ENCODE data around the gene DOK7. TPM values are rescaled to one million over a fixed set of nuclear protein-coding genes. Genes with fewer than 3 reads are reported as not detected.

The DOK7 gene
- polyA plus RNA-seq, 1 donor (not counting 4 experiments of a cell fraction or from before 2014, with no cell fraction given): 0.13 TPM

- Histone ChIP-seq H3K27ac (ENCODE audit: control insufficient read depth, insufficient read depth, low read length) (peak overlapping the region; percentile 31), H3K9me3 (ENCODE audit: control insufficient read depth, low read depth, low read length) (no peaks in the 10 kb centered on the region), H3K27me3 (ENCODE audit: control insufficient read depth, extremely low read depth, insufficient read depth, low read length) (peaks cover 35% of the 10 kb centered on the region), H4K20me1 (ENCODE audit: control insufficient read depth, extremely low read depth, insufficient read depth, low read length) (no peaks in the 10 kb centered on the region), H3K9me1 (ENCODE audit: control insufficient read depth, extremely low read depth, insufficient read depth, low read length) (no peaks in the 10 kb centered on the region), H2AFZ (ENCODE audit: control insufficient read depth, low read length) (peak overlapping the region; percentile 66), H3K4me1 (ENCODE audit: control insufficient read depth, extremely low read depth, insufficient read depth, low read length) (peaks cover 20% of the 10 kb centered on the region), H3K9ac (ENCODE audit: control insufficient read depth, extremely low read depth, insufficient read depth, low read length) (peak overlapping the region; percentile 65), H3K79me2 (ENCODE audit: control insufficient read depth, insufficient read depth, low read length) (no peaks in the 10 kb centered on the region), H3K4me2 (ENCODE audit: control insufficient read depth, extremely low read depth, insufficient read depth, low read depth, low read length) (peak overlapping the region; percentile 92), H3K4me3 (ENCODE audit: control insufficient read depth in 2 of 3, extremely low read depth in 1 of 3, insufficient read depth in 2 of 3, low read depth in 1 of 3, low read length in 3 of 3) (peak overlapping the region; percentile 30 to 57 (median 51)), H3K36me3 (ENCODE audit: control insufficient read depth in 2 of 2, extremely low read depth in 1 of 2, insufficient read depth in 2 of 2, low read length in 2 of 2) (no peaks in the 10 kb centered on the region)
- TF ChIP-seq CTCF (optimal IDR thresholded peaks at IDR 0.05 in 1 of 3, IDR thresholded peaks at IDR 0.05 in 1 of 3, conservative IDR thresholded peaks at IDR 0.05 in 1 of 3; ENCODE audit: extremely low read depth in 1 of 3, insufficient read depth in 2 of 3, low read length in 3 of 3) (no peak), EZH2 (IDR thresholded peaks at IDR 0.05; ENCODE audit: low read length) (no peak)
- FAIRE-seq: peak; percentile 78
- DNase-seq (ENCODE audit: low read depth, low spot score): peak; percentile 66
- dilution Hi-C loops (cut with MboI; ENCODE audit: extremely low pct_ligation_motif_present, low sequenced_read_pairs): no loop called here
These were observed 21.2 kb downstream of the DOK7 start for GRCh38 chr4:3484057-3484973.

- peak overlapping the region; percentile 92 for H3K4me2 ChIP-seq (ENCODE audit: control insufficient read depth, extremely low read depth, insufficient read depth, low read depth, low read length)
- H3K36me3 ChIP-seq (ENCODE audit: control insufficient read depth in 2 of 2, extremely low read depth in 1 of 2, insufficient read depth in 2 of 2, low read length in 2 of 2): no peaks in the 10 kb centered on the region
- no peaks in the 10 kb centered on the region for H3K9me1 ChIP-seq (ENCODE audit: control insufficient read depth, extremely low read depth, insufficient read depth, low read length)
- H3K27ac ChIP-seq (ENCODE audit: control insufficient read depth, insufficient read depth, low read length): peak overlapping the region; percentile 31
- no peaks in the 10 kb centered on the region for H3K79me2 ChIP-seq (ENCODE audit: control insufficient read depth, insufficient read depth, low read length)
- peaks cover 20% of the 10 kb centered on the region for H3K4me1 ChIP-seq (ENCODE audit: control insufficient read depth, extremely low read depth, insufficient read depth, low read length)
- H4K20me1 ChIP-seq (ENCODE audit: control insufficient read depth, extremely low read depth, insufficient read depth, low read length): no peaks in the 10 kb centered on the region
- H3K9ac ChIP-seq (ENCODE audit: control insufficient read depth, extremely low read depth, insufficient read depth, low read length): peak overlapping the region; percentile 65
- no peaks in the 10 kb centered on the region for H3K9me3 ChIP-seq (ENCODE audit: control insufficient read depth, low read depth, low read length)
- no peak for FAIRE-seq
- H3K27me3 ChIP-seq (ENCODE audit: control insufficient read depth, extremely low read depth, insufficient read depth, low read length): peaks cover 31% of the 10 kb centered on the region
- no peak for DNase-seq (ENCODE audit: low read depth, low spot score)
- peak overlapping the region; percentile 66 for H2AFZ ChIP-seq (ENCODE audit: control insufficient read depth, low read length)
- TF ChIP-seq CTCF (optimal IDR thresholded peaks at IDR 0.05 in 1 of 3, IDR thresholded peaks at IDR 0.05 in 1 of 3, conservative IDR thresholded peaks at IDR 0.05 in 1 of 3; ENCODE audit: extremely low read depth in 1 of 3, insufficient read depth in 2 of 3, low read length in 3 of 3): no peak
- TF ChIP-seq EZH2 (IDR thresholded peaks at IDR 0.05; ENCODE audit: low read length): no peak
- peak overlapping the region; percentile 30 to 57 (median 51) for H3K4me3 ChIP-seq (ENCODE audit: control insufficient read depth in 2 of 3, extremely low read depth in 1 of 3, insufficient read depth in 2 of 3, low read depth in 1 of 3, low read length in 3 of 3)
- dilution Hi-C loops (cut with MboI; ENCODE audit: extremely low pct_ligation_motif_present, low sequenced_read_pairs): no loop called here
These were observed 22.1 kb downstream of the DOK7 start for GRCh38 chr4:3485011-3485791.
